ENCODE results near the gene UQCRQ. TPM values are rescaled to one million over a fixed set of nuclear protein-coding genes. Genes with fewer than 3 reads are reported as not detected.
A peak's percentile ranks its signal among the peaks of the same experiment; 100 is the strongest.

The UQCRQ gene
- total and polyA plus RNA-seq, 9 of the 15 experiments (the other 6 are each of a cell fraction or from before 2014, with no cell fraction given), result 235 to 2,421 (median 883) TPM

DNA sequence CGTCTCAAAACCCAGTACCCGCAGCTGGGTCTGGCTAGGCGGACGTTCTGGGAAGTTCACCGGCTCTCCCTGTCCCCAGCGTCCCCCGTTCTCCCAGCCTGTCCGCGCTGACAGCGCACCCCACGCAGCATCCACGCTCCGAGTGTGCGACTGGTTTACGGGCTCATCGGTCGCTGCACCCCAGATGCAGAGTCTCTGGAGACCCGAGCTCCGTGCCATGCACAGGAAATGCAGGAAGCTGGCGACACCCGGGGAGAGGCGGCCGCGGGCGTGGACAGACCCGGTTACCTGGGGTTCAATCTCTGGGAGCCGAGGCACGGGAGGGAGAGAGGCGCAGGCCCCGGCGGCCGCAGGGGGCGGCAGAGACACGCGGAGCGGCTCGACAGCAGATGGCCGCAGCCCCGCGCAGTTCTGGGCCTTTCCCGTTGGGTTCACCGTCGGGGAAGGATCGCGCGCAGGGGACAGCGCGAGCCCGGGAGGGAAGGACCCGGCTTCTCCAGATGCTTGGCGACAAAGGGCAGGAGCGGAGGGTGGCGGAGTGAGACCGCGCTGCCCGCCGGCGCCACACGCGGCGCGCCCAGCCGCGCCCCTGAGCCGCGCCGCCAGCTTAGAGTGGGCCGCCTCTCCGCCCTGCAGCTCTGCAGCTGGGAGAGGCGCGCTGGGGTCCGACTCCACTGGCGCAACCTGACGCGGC, 36.6 kb upstream of the UQCRQ start (continued):
- no peak for TF ChIP-seq ZNF184 (CRISPR knock-in tag; IDR thresholded peaks at IDR 0.05)
- no peak for TF ChIP-seq ZBTB8A (IDR thresholded peaks at IDR 0.05; ENCODE audit: partially characterized antibody)
- TF ChIP-seq PURB (CRISPR knock-in tag; IDR thresholded peaks at IDR 0.05; ENCODE audit: low read depth), result no peak
- 0 out of 2 replicates have a peak, but pooled peaks have one; percentile 22 for TF ChIP-seq ZNF766 (CRISPR knock-in tag; conservative IDR thresholded peaks at IDR 0.05)
- TF ChIP-seq ZBED1 (IDR thresholded peaks at IDR 0.05), result no peak; the same call in 1 of the 2 replicates
- no peak for TF ChIP-seq NR2C1 (IDR thresholded peaks at IDR 0.05)
- no peak for TF ChIP-seq NR2C1 (tag; IDR thresholded peaks at IDR 0.05)
- TF ChIP-seq ARID2 (IDR thresholded peaks at IDR 0.05), result no peak
- no peak for TF ChIP-seq ZNF561 (CRISPR knock-in tag; conservative IDR thresholded peaks at IDR 0.05)
- TF ChIP-seq, protein P1, sequence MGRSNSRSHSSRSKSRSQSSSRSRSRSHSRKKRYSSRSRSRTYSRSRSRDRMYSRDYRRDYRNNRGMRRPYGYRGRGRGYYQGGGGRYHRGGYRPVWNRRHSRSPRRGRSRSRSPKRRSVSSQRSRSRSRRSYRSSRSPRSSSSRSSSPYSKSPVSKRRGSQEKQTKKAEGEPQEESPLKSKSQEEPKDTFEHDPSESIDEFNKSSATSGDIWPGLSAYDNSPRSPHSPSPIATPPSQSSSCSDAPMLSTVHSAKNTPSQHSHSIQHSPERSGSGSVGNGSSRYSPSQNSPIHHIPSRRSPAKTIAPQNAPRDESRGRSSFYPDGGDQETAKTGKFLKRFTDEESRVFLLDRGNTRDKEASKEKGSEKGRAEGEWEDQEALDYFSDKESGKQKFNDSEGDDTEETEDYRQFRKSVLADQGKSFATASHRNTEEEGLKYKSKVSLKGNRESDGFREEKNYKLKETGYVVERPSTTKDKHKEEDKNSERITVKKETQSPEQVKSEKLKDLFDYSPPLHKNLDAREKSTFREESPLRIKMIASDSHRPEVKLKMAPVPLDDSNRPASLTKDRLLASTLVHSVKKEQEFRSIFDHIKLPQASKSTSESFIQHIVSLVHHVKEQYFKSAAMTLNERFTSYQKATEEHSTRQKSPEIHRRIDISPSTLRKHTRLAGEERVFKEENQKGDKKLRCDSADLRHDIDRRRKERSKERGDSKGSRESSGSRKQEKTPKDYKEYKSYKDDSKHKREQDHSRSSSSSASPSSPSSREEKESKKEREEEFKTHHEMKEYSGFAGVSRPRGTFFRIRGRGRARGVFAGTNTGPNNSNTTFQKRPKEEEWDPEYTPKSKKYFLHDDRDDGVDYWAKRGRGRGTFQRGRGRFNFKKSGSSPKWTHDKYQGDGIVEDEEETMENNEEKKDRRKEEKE (IDR thresholded peaks at IDR 0.05; ENCODE audit: borderline replicate concordance in 1 of 2, control insufficient read depth in 1 of 2, low read depth in 2 of 2, low read length in 1 of 2), result no peak
- TF ChIP-seq HIVEP1 (CRISPR knock-in tag; IDR thresholded peaks at IDR 0.05), result no peak
- TF ChIP-seq ZNF431 (CRISPR knock-in tag; IDR thresholded peaks at IDR 0.05), result peak; percentile 65; the same call in 1 of the 2 replicates
- TF ChIP-seq MCM2 (IDR thresholded peaks at IDR 0.05; ENCODE audit: low read depth), result no peak
- no peak for TF ChIP-seq NFE2L1 (tag; IDR thresholded peaks at IDR 0.05; ENCODE audit: borderline replicate concordance, low read depth)
- TF ChIP-seq NCOA4 (IDR thresholded peaks at IDR 0.05; ENCODE audit: partially characterized antibody), result no peak
- TF ChIP-seq, protein P2, sequence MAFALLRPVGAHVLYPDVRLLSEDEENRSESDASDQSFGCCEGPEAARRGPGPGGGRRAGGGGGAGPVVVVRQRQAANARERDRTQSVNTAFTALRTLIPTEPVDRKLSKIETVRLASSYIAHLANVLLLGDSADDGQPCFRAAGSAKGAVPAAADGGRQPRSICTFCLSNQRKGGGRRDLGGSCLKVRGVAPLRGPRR (CRISPR knock-in tag; IDR thresholded peaks at IDR 0.05), result no peak
- TF ChIP-seq, protein P3, sequence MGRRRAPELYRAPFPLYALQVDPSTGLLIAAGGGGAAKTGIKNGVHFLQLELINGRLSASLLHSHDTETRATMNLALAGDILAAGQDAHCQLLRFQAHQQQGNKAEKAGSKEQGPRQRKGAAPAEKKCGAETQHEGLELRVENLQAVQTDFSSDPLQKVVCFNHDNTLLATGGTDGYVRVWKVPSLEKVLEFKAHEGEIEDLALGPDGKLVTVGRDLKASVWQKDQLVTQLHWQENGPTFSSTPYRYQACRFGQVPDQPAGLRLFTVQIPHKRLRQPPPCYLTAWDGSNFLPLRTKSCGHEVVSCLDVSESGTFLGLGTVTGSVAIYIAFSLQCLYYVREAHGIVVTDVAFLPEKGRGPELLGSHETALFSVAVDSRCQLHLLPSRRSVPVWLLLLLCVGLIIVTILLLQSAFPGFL (CRISPR knock-in tag; IDR thresholded peaks at IDR 0.05), result no peak
- TF ChIP-seq PCBP1 (IDR thresholded peaks at IDR 0.05; ENCODE audit: low read depth, low read length, poor library complexity, severe bottlenecking), result no peak
- TF ChIP-seq FIP1L1 (IDR thresholded peaks at IDR 0.05; ENCODE audit: low read depth, low read length, poor library complexity, severe bottlenecking), result peak; percentile 55
- TF ChIP-seq HSF4 (CRISPR knock-in tag; IDR thresholded peaks at IDR 0.05; ENCODE audit: borderline replicate concordance), result no peak
- no peak for TF ChIP-seq ZNF583 (CRISPR knock-in tag; IDR thresholded peaks at IDR 0.05)
- no peak for TF ChIP-seq ZNF764 (CRISPR knock-in tag; IDR thresholded peaks at IDR 0.05; ENCODE audit: low read depth)
- TF ChIP-seq, protein P4, sequence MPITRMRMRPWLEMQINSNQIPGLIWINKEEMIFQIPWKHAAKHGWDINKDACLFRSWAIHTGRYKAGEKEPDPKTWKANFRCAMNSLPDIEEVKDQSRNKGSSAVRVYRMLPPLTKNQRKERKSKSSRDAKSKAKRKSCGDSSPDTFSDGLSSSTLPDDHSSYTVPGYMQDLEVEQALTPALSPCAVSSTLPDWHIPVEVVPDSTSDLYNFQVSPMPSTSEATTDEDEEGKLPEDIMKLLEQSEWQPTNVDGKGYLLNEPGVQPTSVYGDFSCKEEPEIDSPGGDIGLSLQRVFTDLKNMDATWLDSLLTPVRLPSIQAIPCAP (CRISPR knock-in tag; IDR thresholded peaks at IDR 0.05; ENCODE audit: borderline replicate concordance), result no peak
- TF ChIP-seq NFRKB (IDR thresholded peaks at IDR 0.05; ENCODE audit: low read depth), result no peak
- no peak for TF ChIP-seq ZNF324 (CRISPR knock-in tag; IDR thresholded peaks at IDR 0.05)
